Measurements from ENCODE around the gene SELENOW. TPM values are rescaled to one million over a fixed set of nuclear protein-coding genes. Genes with fewer than 3 reads are reported as not detected.

SELENOW gene
- total RNA-seq, 1 donor from 2014 or later = 373 TPM

DNA sequence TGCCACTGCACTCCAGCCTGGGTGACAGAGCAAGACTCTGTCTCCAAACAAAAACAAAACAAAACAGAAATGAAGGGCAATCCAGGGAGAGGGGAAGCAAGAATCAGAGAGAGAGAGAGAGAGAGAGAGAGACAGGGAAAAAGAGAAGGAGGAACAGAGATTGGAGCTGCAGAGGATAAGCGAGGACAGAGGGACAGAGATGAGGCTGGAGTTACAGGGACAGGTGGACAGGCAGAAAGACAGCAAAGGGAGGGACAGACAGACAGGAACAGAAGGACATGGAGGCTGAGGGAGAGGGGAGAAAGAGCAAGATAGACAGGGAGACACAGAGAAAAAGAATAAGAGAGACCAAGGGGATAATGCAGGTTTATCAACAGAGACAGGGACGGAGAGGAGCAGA is 41.9 kb downstream of the SELENOW start:
- no peak for DNase-seq (ENCODE audit: low spot score)

DNA sequence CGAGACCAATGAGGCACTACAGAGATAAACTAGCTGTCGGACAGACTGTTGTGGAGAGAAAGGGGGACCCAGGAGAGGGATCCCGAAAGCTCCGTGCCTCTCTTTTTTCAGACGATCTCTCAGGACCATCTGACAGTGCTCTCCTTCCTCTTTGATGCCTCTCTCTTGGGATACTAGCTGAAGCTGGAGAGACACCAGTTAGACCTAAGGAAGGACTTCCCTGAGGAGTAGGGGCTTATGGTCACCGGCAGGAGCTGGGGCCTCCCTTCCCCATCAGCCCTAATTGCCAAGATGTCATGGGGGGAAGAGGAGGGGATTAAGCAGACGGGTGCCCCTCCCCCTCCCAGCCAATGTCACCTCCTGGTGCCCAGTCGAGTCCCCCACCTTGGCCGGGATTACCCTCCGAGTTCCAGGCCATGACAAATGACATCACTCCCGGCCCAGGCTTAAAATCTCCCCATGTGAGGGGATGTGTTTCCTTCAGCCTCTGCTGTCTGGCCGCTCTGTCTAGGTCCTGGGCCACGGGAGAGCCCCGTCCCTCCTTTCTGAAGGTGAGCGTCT is 43.0 kb downstream of the SELENOW start, which contains the start of gene CRX:
Gene CRX, plus strand, starts transcription at position 478 of the 561 bp plus-strand sequence. CDS start 12,507 bp downstream, outside the sequence.
- DNase-seq (ENCODE audit: low spot score) = no peak

DNA sequence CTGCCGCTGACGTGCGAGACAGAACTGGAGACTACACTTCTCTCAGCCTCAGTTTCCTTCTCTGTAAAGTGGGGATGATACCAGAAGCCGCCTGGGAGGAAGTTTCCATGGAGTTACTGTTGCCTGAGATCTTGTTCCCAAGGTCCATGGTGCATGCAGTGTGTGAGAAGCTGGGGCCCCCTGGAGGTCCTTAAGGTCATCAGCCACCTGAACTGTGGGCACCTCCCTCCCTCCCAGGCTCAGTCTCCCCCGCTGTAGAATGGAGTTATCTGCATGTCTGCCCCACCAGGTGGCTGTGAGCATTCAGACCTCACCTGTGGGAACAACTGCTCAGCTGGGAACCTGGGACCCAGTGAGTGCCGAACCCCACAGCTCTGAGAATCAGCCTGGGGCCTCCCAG is 45.9 kb downstream of the SELENOW start:
- DNase-seq (ENCODE audit: low spot score) = no peak

DNA sequence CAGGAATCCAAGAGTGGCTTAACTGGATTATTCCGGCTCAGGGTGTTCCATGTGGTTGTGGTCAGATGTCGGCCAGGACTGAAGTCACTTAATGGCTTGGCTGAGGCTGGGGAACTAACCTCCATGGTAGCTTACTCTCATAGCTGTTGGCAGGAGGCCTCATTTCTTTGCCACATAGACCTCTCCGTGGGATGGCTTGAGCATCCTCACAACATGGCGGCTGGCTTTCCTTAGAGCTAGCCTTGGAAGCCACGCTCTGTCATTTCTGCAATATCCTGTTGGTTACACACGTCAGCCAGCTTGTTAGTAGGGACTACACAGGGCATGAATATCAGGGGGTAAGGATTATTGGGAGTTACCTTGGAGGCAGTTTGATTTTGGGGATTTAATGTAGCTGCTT is 48.3 kb downstream of the SELENOW start:
- no peak for DNase-seq (ENCODE audit: low spot score)

DNA sequence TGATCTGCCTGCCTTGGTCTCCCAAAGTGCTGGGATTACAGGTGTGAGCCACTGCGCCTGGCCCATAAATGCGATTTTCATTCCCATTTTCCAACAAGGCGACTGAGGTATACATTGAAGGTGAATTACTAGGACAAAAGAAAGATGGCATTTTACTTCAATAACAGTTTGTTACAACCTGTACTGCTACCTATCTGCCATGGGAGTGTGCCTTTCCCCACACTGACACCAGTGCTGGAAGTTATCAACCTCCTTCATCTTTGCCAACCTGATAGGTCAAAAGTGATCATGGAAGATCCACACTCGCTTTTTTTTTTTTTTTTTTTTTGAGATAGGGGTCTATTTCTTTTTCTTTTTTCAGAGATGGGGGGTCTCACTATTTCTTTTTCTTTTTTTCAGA is 54.2 kb downstream of the SELENOW start:
- no peak for DNase-seq (ENCODE audit: low spot score)

Other genes starting within 250 kb of the SELENOW start
- gene ZNF541, start 205.6 kb upstream of the SELENOW start, total RNA-seq (ENCODE audit: insufficient read depth, low replicate concordance) = not detected
- gene BICRA, start 169.6 kb upstream of the SELENOW start, total RNA-seq (ENCODE audit: insufficient read depth, low replicate concordance) = 8.4 TPM
- 65.5 TPM for gene EHD2, start 65.3 kb upstream of the SELENOW start, total RNA-seq (ENCODE audit: insufficient read depth, low replicate concordance)
- gene NOP53, start 33.2 kb upstream of the SELENOW start, total RNA-seq (ENCODE audit: insufficient read depth, low replicate concordance) = 93.2 TPM
- not detected for gene TPRX1, start 25.8 kb downstream of the SELENOW start, total RNA-seq (ENCODE audit: insufficient read depth, low replicate concordance)
- gene CRX, start 43.2 kb downstream of the SELENOW start, total RNA-seq (ENCODE audit: insufficient read depth, low replicate concordance) = 1.7 TPM
- not detected for gene TPRX2, start 80.5 kb downstream of the SELENOW start, total RNA-seq (ENCODE audit: insufficient read depth, low replicate concordance)
- not detected for gene SULT2A1, start 107.6 kb downstream of the SELENOW start, total RNA-seq (ENCODE audit: insufficient read depth, low replicate concordance)
- not detected for gene BSPH1, start 213.5 kb downstream of the SELENOW start, total RNA-seq (ENCODE audit: insufficient read depth, low replicate concordance)
- gene ELSPBP1, start 215.9 kb downstream of the SELENOW start, total RNA-seq (ENCODE audit: insufficient read depth, low replicate concordance) = not detected